CD8-positive, alpha-beta memory T cell (primary cell): ENCODE measurements around the gene KSR1. TPM values are rescaled to one million over a fixed set of nuclear protein-coding genes. Genes with fewer than 3 reads are reported as not detected.
A peak's percentile ranks its signal among the peaks of the same experiment; 100 is the strongest.

Source experiments
- CTCF ChIA-PET: fragments of 350-600 bp; sonication (Branson Sonifier 250); formaldehyde crosslinking; loops from one replicate; lab custom pipeline; 2021; ENCODE audit warnings: antibody characterized with exemption; lab: Charles Lee
- POLR2A ChIA-PET: fragments of 350-600 bp; sonication (Branson Sonifier 250); formaldehyde crosslinking; loops from one replicate; lab custom pipeline; 2021; ENCODE audit warnings: antibody characterized with exemption; lab: Charles Lee
- DNase-seq, 5 donors: peaks; one replicate each; pipeline versions ENCODE4 v3.0.0 to v3.0.0-alpha.2; 2020 to 2022; ENCODE audit warnings: mixed read lengths in 1 of 5
- H3K27ac ChIP-seq: one replicate; pipeline ENCODE4 v1.7.0; 2013; ENCODE audit warnings: low read depth, mild to moderate bottlenecking, low read length, moderate library complexity
- H3K27me3 ChIP-seq: 2 replicates; pipeline ENCODE4 v1.7.0; 2013; ENCODE audit warnings: low read length, mild to moderate bottlenecking; ENCODE audit not compliant: insufficient read depth, poor library complexity, severe bottlenecking
- H3K36me3 ChIP-seq: 2 replicates; pipeline ENCODE4 v1.7.0; 2013; ENCODE audit warnings: mild to moderate bottlenecking, low read length, moderate library complexity; ENCODE audit not compliant: insufficient read depth
- H3K4me1 ChIP-seq: 2 replicates; pipeline ENCODE4 v1.7.0; 2013; ENCODE audit warnings: mild to moderate bottlenecking, low read length, moderate library complexity; ENCODE audit not compliant: insufficient read depth
- H3K4me3 ChIP-seq: 2 replicates; pipeline ENCODE4 v1.7.0; 2013; ENCODE audit warnings: mild to moderate bottlenecking, low read length
- H3K9me3 ChIP-seq: 2 replicates; pipeline ENCODE4 v1.7.0; 2013; ENCODE audit warnings: mild to moderate bottlenecking, low read length
- H3K27ac Mint-ChIP-seq, 8 donors: one replicate each; pipeline ENCODE4 v1.8.0; 2020 to 2021; ENCODE audit warnings: mixed read lengths in 8 of 8, mild to moderate bottlenecking in 6 of 8, inconsistent platforms in 3 of 8, moderate library complexity in 3 of 8
- H3K27me3 Mint-ChIP-seq, 2 donors: one replicate each; pipeline ENCODE4 v1.8.0; 2020 to 2021; ENCODE audit warnings: mixed read lengths in 2 of 2, mild to moderate bottlenecking in 1 of 2, moderate library complexity in 1 of 2
- H3K36me3 Mint-ChIP-seq, 3 donors: one replicate each; pipeline ENCODE4 v1.8.0; 2020 to 2021; ENCODE audit warnings: mixed read lengths in 3 of 3, inconsistent platforms in 1 of 3, mild to moderate bottlenecking in 1 of 3
- H3K4me1 Mint-ChIP-seq, 3 donors: one replicate each; pipeline ENCODE4 v1.8.0; 2020 to 2021; ENCODE audit warnings: mixed read lengths in 3 of 3, inconsistent platforms in 1 of 3, mild to moderate bottlenecking in 1 of 3
- H3K4me3 Mint-ChIP-seq, 7 donors: one replicate each; pipeline ENCODE4 v1.8.0; 2020 to 2021; ENCODE audit warnings: mixed read lengths in 7 of 7, mild to moderate bottlenecking in 6 of 7, moderate library complexity in 4 of 7, inconsistent platforms in 2 of 7
- H3K9me3 Mint-ChIP-seq, 5 donors: one replicate each; pipeline ENCODE4 v1.8.0; 2020 to 2022; ENCODE audit warnings: mixed read lengths in 5 of 5, mild to moderate bottlenecking in 3 of 5, moderate library complexity in 2 of 5, inconsistent platforms in 1 of 5
- polyA plus RNA-seq: library from polyadenylated mRNA; unstranded; fragments of 300-500 nt; fragmentation: Illumina TruSeq; gene quantifications from one replicate; pipeline ENCODE4 v1.2.3, GENCODE V29; 2021
- total RNA-seq, 2 experiments: library from RNA; stranded (reverse); gene quantifications; one replicate each; pipeline ENCODE4 v1.2.3, GENCODE V29; 2021

KSR1 gene
- total and polyA plus RNA-seq, 3 experiments from 2014 or later, result 2.9 to 26.9 (median 26.3) TPM

- Histone ChIP-seq H3K27me3 (no peaks in the 10 kb centered on the region), H3K4me3 (no peak overlapping the region), H3K27ac (peak overlapping the region; percentile 20), H3K9me3 (no peaks in the 10 kb centered on the region), H3K36me3 (no peaks in the 10 kb centered on the region), H3K4me1 (no peaks in the 10 kb centered on the region)
- CTCF ChIA-PET, result no interaction called here
- H3K4me1 Mint-ChIP-seq, result peaks cover 21 to 48% (median 37%) of the 10 kb centered on the region in 3 donors
- peaks cover 0 to 10% (median 0%) of the 10 kb centered on the region in 3 donors for H3K36me3 Mint-ChIP-seq
- no peak for DNase-seq
- POLR2A ChIA-PET, result no interaction called here
- H3K9me3 Mint-ChIP-seq, result no peaks in the 10 kb centered on the region
- H3K27me3 Mint-ChIP-seq, result no peaks in the 10 kb centered on the region
- no peak overlapping the region for H3K4me3 Mint-ChIP-seq
- peak overlapping the region in 2 of 8 donors; percentile 7 to 47 for H3K27ac Mint-ChIP-seq
Measured at GRCh38 chr17:27575912-27576252, 119.6 kb downstream of the KSR1 start.

- Mint-ChIP-seq H3K9me3 (no peaks in the 10 kb centered on the region), H3K4me3 (no peak overlapping the region), H3K36me3 (peaks cover 0 to 11% (median 0%) of the 10 kb centered on the region in 3 donors), H3K27me3 (no peaks in the 10 kb centered on the region), H3K4me1 (peaks cover 21 to 48% (median 37%) of the 10 kb centered on the region in 3 donors), H3K27ac (peak overlapping the region in 5 of 8 donors; percentile 9 to 52 (median 33))
- POLR2A ChIA-PET, result no interaction called here
- DNase-seq, result no peak
- Histone ChIP-seq H3K36me3 (no peaks in the 10 kb centered on the region), H3K9me3 (no peaks in the 10 kb centered on the region), H3K4me1 (no peaks in the 10 kb centered on the region), H3K4me3 (no peak overlapping the region), H3K27ac (peak overlapping the region; percentile 36), H3K27me3 (no peaks in the 10 kb centered on the region)
- CTCF ChIA-PET, result interaction anchor here (0.9 kb wide), 1 partner anchor 10 kb away, joined by 3 read pairs; no protein-coding TSS in a partner anchor
Measured at GRCh38 chr17:27576477-27577083, 120.3 kb downstream of the KSR1 start.

- Histone ChIP-seq H3K4me3 (no peak overlapping the region), H3K27me3 (no peaks in the 10 kb centered on the region), H3K27ac (peak overlapping the region; percentile 36), H3K4me1 (no peaks in the 10 kb centered on the region), H3K9me3 (no peaks in the 10 kb centered on the region), H3K36me3 (no peaks in the 10 kb centered on the region)
- Mint-ChIP-seq H3K4me3 (no peak overlapping the region), H3K4me1 (peaks cover 21 to 48% (median 36%) of the 10 kb centered on the region in 3 donors), H3K9me3 (no peaks in the 10 kb centered on the region), H3K27ac (peak overlapping the region in 1 of 8 donors; percentile 41), H3K27me3 (no peaks in the 10 kb centered on the region), H3K36me3 (peaks cover 0 to 13% (median 0%) of the 10 kb centered on the region in 3 donors)
- POLR2A ChIA-PET, result no interaction called here
- DNase-seq, result no peak
- CTCF ChIA-PET, result interaction anchor here (0.9 kb wide), 1 partner anchor 11 kb away, joined by 3 read pairs; no protein-coding TSS in a partner anchor
Measured at GRCh38 chr17:27577121-27577761, 121.0 kb downstream of the KSR1 start.

GRCh38 chr17:27577884-27578717 lies 121.9 kb downstream of the KSR1 start:
- H3K36me3 ChIP-seq, result no peaks in the 10 kb centered on the region
- no peak overlapping the region for H3K4me3 ChIP-seq
- no peak overlapping the region for H3K4me3 Mint-ChIP-seq
- peaks cover 0 to 18% (median 0%) of the 10 kb centered on the region in 3 donors for H3K36me3 Mint-ChIP-seq
- peak overlapping the region; percentile 36 for H3K27ac ChIP-seq
- ChIA-PET CTCF (interaction anchor here (1.1 to 1.6 kb wide), 2 partner anchors 8 to 10 kb away, joined by 3 to 4 read pairs; no protein-coding TSS in a partner anchor), POLR2A (no interaction called here)
- no peaks in the 10 kb centered on the region for H3K9me3 Mint-ChIP-seq
- no peaks in the 10 kb centered on the region for H3K27me3 Mint-ChIP-seq
- no peaks in the 10 kb centered on the region for H3K4me1 ChIP-seq
- H3K9me3 ChIP-seq, result no peaks in the 10 kb centered on the region
- no peak for DNase-seq
- H3K27me3 ChIP-seq, result no peaks in the 10 kb centered on the region
- H3K27ac Mint-ChIP-seq, result peak overlapping the region in 6 of 8 donors; percentile 14 to 82 (median 74)
- H3K4me1 Mint-ChIP-seq, result peaks cover 21 to 44% (median 31%) of the 10 kb centered on the region in 3 donors

- POLR2A ChIA-PET, result no interaction called here
- H3K4me1 ChIP-seq, result no peaks in the 10 kb centered on the region
- Mint-ChIP-seq H3K27ac (peak overlapping the region in 7 of 8 donors; percentile 4 to 82 (median 74)), H3K4me1 (peaks cover 20 to 42% (median 31%) of the 10 kb centered on the region in 3 donors), H3K36me3 (peaks cover 0 to 24% (median 0%) of the 10 kb centered on the region in 3 donors), H3K4me3 (no peak overlapping the region), H3K9me3 (no peaks in the 10 kb centered on the region), H3K27me3 (no peaks in the 10 kb centered on the region)
- CTCF ChIA-PET, result interaction anchor here (1.1 to 1.6 kb wide), 2 partner anchors 9 kb away, joined by 3 to 4 read pairs; no protein-coding TSS in a partner anchor
- H3K9me3 ChIP-seq, result no peaks in the 10 kb centered on the region
- H3K27me3 ChIP-seq, result no peaks in the 10 kb centered on the region
- H3K27ac ChIP-seq, result peak overlapping the region; percentile 31
- DNase-seq, result no peak
- no peaks in the 10 kb centered on the region for H3K36me3 ChIP-seq
- no peak overlapping the region for H3K4me3 ChIP-seq
Measured at GRCh38 chr17:27578718-27579085, 122.5 kb downstream of the KSR1 start.

GRCh38 chr17:27579304-27579703 lies 123.1 kb downstream of the KSR1 start:
- ChIA-PET POLR2A (no interaction called here), CTCF (interaction anchor here (0.8 to 1.6 kb wide), 3 partner anchors 9 to 23 kb away, joined by 3 to 4 read pairs (median 3); no protein-coding TSS in a partner anchor)
- Mint-ChIP-seq H3K36me3 (peaks cover 0 to 27% (median 0%) of the 10 kb centered on the region in 3 donors), H3K27me3 (no peaks in the 10 kb centered on the region), H3K9me3 (no peaks in the 10 kb centered on the region), H3K27ac (peak overlapping the region in 6 of 8 donors; percentile 6 to 62 (median 34)), H3K4me3 (no peak overlapping the region), H3K4me1 (peaks cover 18 to 36% (median 31%) of the 10 kb centered on the region in 3 donors)
- no peak overlapping the region for H3K4me3 ChIP-seq
- H3K27ac ChIP-seq, result no peak overlapping the region
- no peaks in the 10 kb centered on the region for H3K4me1 ChIP-seq
- H3K36me3 ChIP-seq, result no peaks in the 10 kb centered on the region
- H3K27me3 ChIP-seq, result no peaks in the 10 kb centered on the region
- no peak for DNase-seq
- H3K9me3 ChIP-seq, result no peaks in the 10 kb centered on the region

- Mint-ChIP-seq H3K9me3 (no peaks in the 10 kb centered on the region), H3K36me3 (peaks cover 0 to 30% (median 0%) of the 10 kb centered on the region in 3 donors), H3K4me1 (peaks cover 18 to 34% (median 31%) of the 10 kb centered on the region in 3 donors), H3K4me3 (no peak overlapping the region), H3K27ac (peak overlapping the region in 2 of 8 donors; percentile 40 to 45), H3K27me3 (no peaks in the 10 kb centered on the region)
- H3K27me3 ChIP-seq, result no peaks in the 10 kb centered on the region
- no peaks in the 10 kb centered on the region for H3K36me3 ChIP-seq
- CTCF ChIA-PET, result interaction anchor here (0.8 kb wide), 1 partner anchor 22 kb away, joined by 3 read pairs; no protein-coding TSS in a partner anchor
- no peaks in the 10 kb centered on the region for H3K4me1 ChIP-seq
- no peaks in the 10 kb centered on the region for H3K9me3 ChIP-seq
- no peak for DNase-seq
- no peak overlapping the region for H3K27ac ChIP-seq
- POLR2A ChIA-PET, result no interaction called here
- no peak overlapping the region for H3K4me3 ChIP-seq
Measured at GRCh38 chr17:27579897-27580321, 123.7 kb downstream of the KSR1 start.
